Epithelial cell of esophagus (primary cell): ENCODE results near the gene NCAPD3.
"Not testable (repeated sequence)": the region's sequence is repeated elsewhere in the genome, so short reads cannot be mapped to it uniquely, and the experiment has no call there.

Source experiments
- DNase-seq: peaks from one replicate; pipeline ENCODE4 v3.0.0; 2010; ENCODE audit warnings: low read depth
- H3K4me3 ChIP-seq: 2 replicates; pipeline ENCODE4 v1.5.1; 2011; ENCODE audit warnings: mild to moderate bottlenecking, low read length, control low read depth
- TF ChIP-seq, protein P1 (sequence below): IDR thresholded peaks from 2 replicates; pipeline ENCODE4 v1.5.1; 2011; ENCODE audit warnings: low read depth, mild to moderate bottlenecking, low read length, control low read depth, inconsistent platforms; ENCODE audit not compliant: insufficient read depth; ENCODE audit errors: missing control alignments

The NCAPD3 gene

GRCh38 chr11:134206185-134206584 lies 17.6 kb downstream of the NCAPD3 start:
- no peak overlapping the region for H3K4me3 ChIP-seq
- TF ChIP-seq, protein P1, sequence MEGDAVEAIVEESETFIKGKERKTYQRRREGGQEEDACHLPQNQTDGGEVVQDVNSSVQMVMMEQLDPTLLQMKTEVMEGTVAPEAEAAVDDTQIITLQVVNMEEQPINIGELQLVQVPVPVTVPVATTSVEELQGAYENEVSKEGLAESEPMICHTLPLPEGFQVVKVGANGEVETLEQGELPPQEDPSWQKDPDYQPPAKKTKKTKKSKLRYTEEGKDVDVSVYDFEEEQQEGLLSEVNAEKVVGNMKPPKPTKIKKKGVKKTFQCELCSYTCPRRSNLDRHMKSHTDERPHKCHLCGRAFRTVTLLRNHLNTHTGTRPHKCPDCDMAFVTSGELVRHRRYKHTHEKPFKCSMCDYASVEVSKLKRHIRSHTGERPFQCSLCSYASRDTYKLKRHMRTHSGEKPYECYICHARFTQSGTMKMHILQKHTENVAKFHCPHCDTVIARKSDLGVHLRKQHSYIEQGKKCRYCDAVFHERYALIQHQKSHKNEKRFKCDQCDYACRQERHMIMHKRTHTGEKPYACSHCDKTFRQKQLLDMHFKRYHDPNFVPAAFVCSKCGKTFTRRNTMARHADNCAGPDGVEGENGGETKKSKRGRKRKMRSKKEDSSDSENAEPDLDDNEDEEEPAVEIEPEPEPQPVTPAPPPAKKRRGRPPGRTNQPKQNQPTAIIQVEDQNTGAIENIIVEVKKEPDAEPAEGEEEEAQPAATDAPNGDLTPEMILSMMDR: no peak
- no peak for DNase-seq

- no peak overlapping the region for H3K4me3 ChIP-seq
- DNase-seq: no peak
- TF ChIP-seq, protein P1: no peak
Observed at GRCh38 chr11:134205729-134206128, 18.0 kb downstream of the NCAPD3 start.

DNA sequence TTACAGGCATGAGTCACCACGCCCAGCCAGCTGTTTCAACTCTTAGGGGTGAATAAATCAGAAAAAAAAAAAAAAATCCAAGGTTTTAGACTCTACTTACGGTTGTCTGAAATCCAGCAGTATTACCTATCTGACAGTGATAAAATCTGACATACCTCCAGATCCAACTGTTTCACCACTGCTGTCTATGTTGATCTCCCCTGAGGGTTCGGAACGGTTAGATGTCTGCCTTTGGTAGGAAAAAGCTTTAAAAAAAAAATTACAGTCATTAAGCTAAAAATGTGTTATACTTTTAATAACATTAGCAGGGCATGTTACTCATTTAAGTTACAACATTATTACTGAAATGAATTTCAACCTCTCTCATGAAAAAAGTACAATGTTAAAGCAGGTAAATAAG lies 21.1 kb downstream of the NCAPD3 start:
- TF ChIP-seq, protein P1: no peak
- no peak overlapping the region for H3K4me3 ChIP-seq
- DNase-seq: no peak

- TF ChIP-seq, protein P1: no peak
- no peak overlapping the region for H3K4me3 ChIP-seq
- DNase-seq: no peak
Observed at GRCh38 chr11:134200688-134201087, 23.1 kb downstream of the NCAPD3 start.

GRCh38 chr11:134199531-134199930 lies 24.2 kb downstream of the NCAPD3 start:
- H3K4me3 ChIP-seq: no peak overlapping the region
- TF ChIP-seq, protein P1: no peak
- no peak for DNase-seq

DNA sequence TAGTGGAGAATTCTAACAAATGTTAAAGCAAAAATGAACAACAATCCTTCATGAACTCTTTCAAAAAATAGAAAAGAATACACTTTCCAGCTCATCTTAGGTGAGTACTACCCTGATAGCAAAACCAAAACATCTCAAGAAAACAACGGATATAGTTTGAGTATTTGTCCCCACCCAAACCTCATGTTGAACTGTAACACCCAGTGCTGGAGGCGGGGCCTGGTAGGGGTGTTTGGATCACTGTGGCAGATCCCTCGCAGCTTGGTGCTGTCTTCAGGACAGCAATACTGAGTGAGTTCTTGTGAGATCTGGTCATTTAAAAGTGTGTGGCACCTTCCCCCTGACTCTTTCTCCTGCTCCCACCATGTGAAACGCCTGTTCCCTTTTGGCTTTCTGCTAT lies 27.0 kb downstream of the NCAPD3 start:
- no peak for DNase-seq
- H3K4me3 ChIP-seq: no peak overlapping the region
- TF ChIP-seq, protein P1: no peak

DNA sequence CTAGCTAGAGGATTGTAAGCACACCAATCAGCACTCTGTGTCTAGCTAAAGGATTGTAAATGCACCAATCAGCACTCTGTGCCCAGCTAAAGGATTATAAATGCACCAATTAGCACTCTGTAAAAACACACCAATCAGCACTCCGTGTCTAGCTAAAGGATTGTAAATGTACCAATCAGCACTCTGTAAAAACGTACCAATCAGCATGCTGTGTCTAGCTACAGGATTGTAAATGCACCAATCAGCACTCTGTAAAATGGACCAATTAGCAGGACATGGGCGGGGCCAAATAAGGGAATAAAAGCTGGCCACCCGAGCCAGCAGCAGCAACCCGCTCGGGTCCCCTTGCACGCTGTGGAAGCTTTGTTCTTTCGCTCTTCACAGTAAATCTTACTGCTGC lies 35.7 kb downstream of the NCAPD3 start:
- not testable (repeated sequence) for H3K4me3 ChIP-seq, DNase-seq

GRCh38 chr11:134181707-134182106 lies 42.1 kb downstream of the NCAPD3 start:
- DNase-seq: peak; percentile 40
- H3K4me3 ChIP-seq: no peak overlapping the region
- TF ChIP-seq, protein P1: no peak
